Retinal pigment epithelial cell (primary cell): ENCODE measurements around the gene AGBL1.

Experiments used
- DNase-seq: peaks from one replicate; pipeline ENCODE4 v3.0.0-alpha.2; 2010; ENCODE audit warnings: low read depth
- H3K4me3 ChIP-seq: 2 replicates; pipeline ENCODE4 v1.5.1; 2011; ENCODE audit warnings: mild to moderate bottlenecking, low read length, control low read depth, moderate library complexity
- TF ChIP-seq, protein P1 (sequence below): conservative IDR thresholded peaks from 2 replicates; pipeline ENCODE4 v1.5.1; 2011; ENCODE audit warnings: low read depth, low read length, control low read depth, inconsistent platforms

AGBL1 gene

DNA sequence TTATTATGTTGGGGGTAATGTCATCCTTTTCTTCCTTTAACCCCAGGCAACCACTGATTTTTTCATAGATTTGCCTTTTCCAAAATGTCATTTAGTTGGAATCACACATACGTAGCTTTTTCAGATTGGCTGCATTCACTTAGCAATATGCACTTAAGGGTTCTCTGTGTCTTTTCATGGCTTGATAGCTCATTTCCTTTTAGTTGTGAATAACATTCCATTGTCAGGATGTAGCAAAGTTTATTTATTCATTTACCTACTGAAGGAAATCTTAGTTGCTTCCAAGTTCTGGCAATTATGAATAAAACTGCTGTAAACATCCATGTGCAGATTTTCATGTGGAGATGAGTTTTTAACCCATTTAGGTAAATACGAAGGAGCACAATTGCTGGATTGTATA lies 125.4 kb downstream of the AGBL1 start:
- no peak for DNase-seq
- TF ChIP-seq, protein P1, sequence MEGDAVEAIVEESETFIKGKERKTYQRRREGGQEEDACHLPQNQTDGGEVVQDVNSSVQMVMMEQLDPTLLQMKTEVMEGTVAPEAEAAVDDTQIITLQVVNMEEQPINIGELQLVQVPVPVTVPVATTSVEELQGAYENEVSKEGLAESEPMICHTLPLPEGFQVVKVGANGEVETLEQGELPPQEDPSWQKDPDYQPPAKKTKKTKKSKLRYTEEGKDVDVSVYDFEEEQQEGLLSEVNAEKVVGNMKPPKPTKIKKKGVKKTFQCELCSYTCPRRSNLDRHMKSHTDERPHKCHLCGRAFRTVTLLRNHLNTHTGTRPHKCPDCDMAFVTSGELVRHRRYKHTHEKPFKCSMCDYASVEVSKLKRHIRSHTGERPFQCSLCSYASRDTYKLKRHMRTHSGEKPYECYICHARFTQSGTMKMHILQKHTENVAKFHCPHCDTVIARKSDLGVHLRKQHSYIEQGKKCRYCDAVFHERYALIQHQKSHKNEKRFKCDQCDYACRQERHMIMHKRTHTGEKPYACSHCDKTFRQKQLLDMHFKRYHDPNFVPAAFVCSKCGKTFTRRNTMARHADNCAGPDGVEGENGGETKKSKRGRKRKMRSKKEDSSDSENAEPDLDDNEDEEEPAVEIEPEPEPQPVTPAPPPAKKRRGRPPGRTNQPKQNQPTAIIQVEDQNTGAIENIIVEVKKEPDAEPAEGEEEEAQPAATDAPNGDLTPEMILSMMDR, result no peak
- no peak overlapping the region for H3K4me3 ChIP-seq

DNA sequence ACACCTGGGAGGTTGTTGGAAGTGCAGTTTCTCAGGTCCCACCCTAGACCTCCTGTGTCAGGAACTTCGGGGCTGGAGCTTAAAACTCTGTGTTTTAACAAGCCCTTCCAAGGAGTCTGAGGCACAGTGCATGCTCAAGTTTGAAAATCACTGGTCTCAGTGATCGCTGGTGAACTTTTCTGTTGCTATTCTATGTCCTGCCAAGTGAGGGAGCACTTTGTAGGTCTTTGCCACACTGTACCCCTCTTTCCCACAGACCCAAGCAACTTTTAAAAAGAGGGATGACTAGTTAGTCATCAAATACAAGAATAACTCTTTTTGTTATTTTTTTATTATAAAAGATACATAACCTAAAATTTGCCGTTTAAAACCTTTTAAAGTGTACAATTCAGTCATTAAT lies 133.7 kb downstream of the AGBL1 start:
- TF ChIP-seq, protein P1, result no peak
- no peak overlapping the region for H3K4me3 ChIP-seq
- DNase-seq, result no peak

- DNase-seq, result no peak
- TF ChIP-seq, protein P1, result no peak
- H3K4me3 ChIP-seq, result no peak overlapping the region
Measured at GRCh38 chr15:86213888-86214287, 134.2 kb downstream of the AGBL1 start.

- no peak for DNase-seq
Measured at GRCh38 chr15:86221119-86221518, 141.4 kb downstream of the AGBL1 start.

GRCh38 chr15:86229306-86229705 lies 149.6 kb downstream of the AGBL1 start:
- TF ChIP-seq, protein P1, result no peak
- no peak overlapping the region for H3K4me3 ChIP-seq
- DNase-seq, result no peak

More at GRCh38 chr15:86221119-86221518, 141.4 kb downstream of the AGBL1 start:
- H3K4me3 ChIP-seq, result no peak overlapping the region
- TF ChIP-seq, protein P1, result no peak

DNA sequence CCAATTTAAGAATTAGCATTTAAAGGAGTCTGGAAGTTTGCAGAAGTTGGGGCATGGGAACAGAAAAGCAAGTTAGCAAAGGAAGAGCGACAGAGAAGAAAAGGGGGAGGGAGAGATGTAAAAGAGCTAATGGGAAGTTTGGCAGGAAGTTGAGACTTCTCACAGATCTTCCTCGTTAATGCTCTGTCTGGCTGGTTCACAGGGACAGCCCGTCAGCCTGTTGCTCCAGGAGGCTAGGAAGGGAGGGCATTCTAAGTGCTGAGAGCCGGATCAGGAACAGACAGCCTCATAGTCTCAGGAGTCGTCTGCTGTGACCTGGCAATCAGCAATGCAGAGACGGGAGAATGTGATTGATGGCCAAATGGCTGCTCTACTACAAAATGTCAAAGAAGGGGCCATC lies 150.3 kb downstream of the AGBL1 start:
- no peak overlapping the region for H3K4me3 ChIP-seq
- TF ChIP-seq, protein P1, result no peak
- no peak for DNase-seq

DNA sequence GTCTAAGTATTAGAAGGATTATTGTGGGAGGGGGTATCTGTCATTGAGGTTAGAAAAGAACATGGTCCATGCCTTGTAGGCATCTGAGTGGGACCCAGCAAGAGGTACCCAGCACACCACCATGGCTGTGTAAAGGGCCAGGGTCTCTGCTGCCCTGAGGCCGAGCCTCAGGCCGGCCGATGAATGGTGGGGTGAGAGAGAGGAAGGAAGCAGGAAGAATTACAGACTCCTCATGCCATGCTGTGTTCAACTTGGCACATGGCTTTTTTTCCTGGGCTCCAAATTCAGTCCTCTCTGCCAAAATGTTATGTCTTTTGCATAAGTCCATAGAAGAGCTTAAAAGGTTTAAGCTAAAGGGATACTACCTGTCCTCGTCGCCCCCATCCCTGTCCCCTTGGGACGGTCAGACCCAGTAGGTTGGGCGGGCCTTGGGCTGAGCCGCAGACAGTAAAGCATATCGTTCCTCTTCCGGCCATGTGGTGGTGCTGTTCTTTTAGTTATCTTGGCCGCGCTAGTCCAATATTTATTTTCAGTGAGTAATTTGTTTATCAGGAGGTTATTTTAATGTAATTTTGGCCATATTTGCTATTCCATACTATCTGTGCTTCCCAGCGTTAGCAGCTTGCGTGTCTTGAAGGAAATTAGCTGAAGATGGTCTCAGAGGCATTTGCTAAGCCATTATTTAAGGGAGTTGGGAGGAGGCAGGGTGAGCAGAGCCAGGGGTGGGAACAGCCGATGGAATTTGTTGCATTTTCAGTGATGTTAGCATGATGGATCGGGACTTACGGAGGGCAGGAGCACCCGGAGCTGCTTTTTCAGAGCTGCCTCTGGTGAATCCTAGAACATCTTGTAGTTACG lies 152.4 kb downstream of the AGBL1 start:
- TF ChIP-seq, protein P1, result peak; percentile 48
- no peak overlapping the region for H3K4me3 ChIP-seq
- no peak for DNase-seq
